HG03520 (cell line): ENCODE measurements around the gene KLHL2.
"Not testable (repeated sequence)": the region's sequence is repeated elsewhere in the genome, so short reads cannot be mapped to it uniquely, and the experiment has no call there.

Source experiments
- ATAC-seq: cut with Tn5 transposase; IDR thresholded peaks from one replicate; pipeline ENCODE4 v1.9.1; 2021; ENCODE audit warnings: mild to moderate bottlenecking, moderate library complexity; ENCODE audit not compliant: unreplicated experiment

Gene KLHL2

GRCh38 chr4:165207431-165208220 is at the start of gene KLHL2:
KLHL2 (plus strand) TSS chr4:165207561; CDS start chr4:165207877, 316 bp downstream.
- peak; percentile 90 for ATAC-seq

GRCh38 chr4:165158762-165159161 is 48.6 kb upstream of the KLHL2 start:
- ATAC-seq: no peak

GRCh38 chr4:165164257-165164656 is 43.1 kb upstream of the KLHL2 start:
- no peak for ATAC-seq

- not testable (repeated sequence) for ATAC-seq
These were observed 40.5 kb upstream of the KLHL2 start for GRCh38 chr4:165166872-165167271.

GRCh38 chr4:165167650-165168049 is 39.7 kb upstream of the KLHL2 start:
- ATAC-seq: no peak

- no peak for ATAC-seq
These were observed 36.5 kb upstream of the KLHL2 start for GRCh38 chr4:165170819-165171218.

GRCh38 chr4:165175470-165175869 is 31.9 kb upstream of the KLHL2 start:
- ATAC-seq: not testable (repeated sequence)

- no peak for ATAC-seq
These were observed 31.5 kb upstream of the KLHL2 start for GRCh38 chr4:165175879-165176278.

GRCh38 chr4:165177725-165178666 is 29.4 kb upstream of the KLHL2 start:
- ATAC-seq: peak; percentile 57

- no peak for ATAC-seq
These were observed 23.1 kb upstream of the KLHL2 start for GRCh38 chr4:165184220-165184619.

GRCh38 chr4:165184998-165185397 is 22.4 kb upstream of the KLHL2 start:
- ATAC-seq: not testable (repeated sequence)

GRCh38 chr4:165185448-165185847 is 21.9 kb upstream of the KLHL2 start:
- ATAC-seq: no peak

- ATAC-seq: no peak
These were observed 16.6 kb upstream of the KLHL2 start for GRCh38 chr4:165190591-165191347.

- no peak for ATAC-seq
These were observed 16.1 kb upstream of the KLHL2 start for GRCh38 chr4:165191348-165191656.

GRCh38 chr4:165191814-165192499 is 15.4 kb upstream of the KLHL2 start:
- no peak for ATAC-seq

GRCh38 chr4:165192500-165192898 is 14.9 kb upstream of the KLHL2 start:
- ATAC-seq: no peak

GRCh38 chr4:165192956-165193355 is 14.4 kb upstream of the KLHL2 start:
- ATAC-seq: no peak

- ATAC-seq: no peak
These were observed 13.0 kb upstream of the KLHL2 start for GRCh38 chr4:165194368-165194767.

- ATAC-seq: no peak
These were observed 9.0 kb upstream of the KLHL2 start for GRCh38 chr4:165198329-165198728.

GRCh38 chr4:165199286-165199685 is 8.1 kb upstream of the KLHL2 start:
- no peak for ATAC-seq

- no peak for ATAC-seq
These were observed 7.6 kb upstream of the KLHL2 start for GRCh38 chr4:165199722-165200121.
